CD4-positive, CD25-positive, alpha-beta regulatory T cell (primary cell): Measurements from ENCODE around the gene CLINT1. TPM values are rescaled to one million over a fixed set of nuclear protein-coding genes. Genes with fewer than 3 reads are reported as not detected.

Source experiments
- ATAC-seq, 2 donors: fragments of 150-1000 bp; cut with Tn5 transposase; one replicate each; pipeline ENCODE4 v1.10.0; 2021; ENCODE audit warnings: low read depth in 2 of 2, moderate number of reproducible peaks in 2 of 2, moderate library complexity in 1 of 2
- DNase-seq, 3 donors: peaks; one replicate each; pipeline versions ENCODE4 v3.0.0 to v3.0.0-alpha.2; 2012 to 2022; ENCODE audit warnings: mixed read lengths in 1 of 3
- H3K27ac ChIP-seq: one replicate; pipeline ENCODE4 v1.7.0; 2013; ENCODE audit warnings: mild to moderate bottlenecking, low read length; ENCODE audit not compliant: insufficient read depth, poor library complexity, severe bottlenecking
- H3K27me3 ChIP-seq: one replicate; pipeline ENCODE4 v1.7.0; 2013; ENCODE audit warnings: low read length; ENCODE audit not compliant: control insufficient read depth, insufficient read depth
- H3K36me3 ChIP-seq: one replicate; pipeline ENCODE4 v1.7.0; 2013; ENCODE audit warnings: mild to moderate bottlenecking, low read length, moderate library complexity; ENCODE audit not compliant: control insufficient read depth, insufficient read depth
- H3K4me1 ChIP-seq: 2 replicates; pipeline ENCODE4 v1.7.0; 2013; ENCODE audit warnings: mild to moderate bottlenecking, low read length; ENCODE audit not compliant: insufficient read depth, control insufficient read depth, poor library complexity, severe bottlenecking
- H3K4me3 ChIP-seq: one replicate; pipeline ENCODE4 v1.7.0; 2013; ENCODE audit warnings: low read depth, mild to moderate bottlenecking, low read length, moderate library complexity
- H3K9me3 ChIP-seq, 2 experiments: 1 replicate in 1 of 2; 2 replicates in 1 of 2; pipeline ENCODE4 v1.7.0; 2013; ENCODE audit warnings: low read length in 2 of 2, mild to moderate bottlenecking in 1 of 2, moderate library complexity in 1 of 2; ENCODE audit not compliant: control insufficient read depth in 2 of 2
- H3K27ac Mint-ChIP-seq, 3 donors: one replicate each; pipeline ENCODE4 v1.8.0; 2020 to 2022; ENCODE audit warnings: mild to moderate bottlenecking in 3 of 3, mixed read lengths in 3 of 3, moderate library complexity in 2 of 3
- H3K27me3 Mint-ChIP-seq: one replicate; pipeline ENCODE4 v1.8.0; 2022; ENCODE audit warnings: mild to moderate bottlenecking, mixed read lengths
- H3K36me3 Mint-ChIP-seq: one replicate; pipeline ENCODE4 v1.8.0; 2020; ENCODE audit warnings: mixed read lengths
- H3K4me1 Mint-ChIP-seq, 4 donors: one replicate each; pipeline ENCODE4 v1.8.0; 2020 to 2022; ENCODE audit warnings: mixed read lengths in 4 of 4, mild to moderate bottlenecking in 1 of 4
- H3K4me3 Mint-ChIP-seq, 4 donors: one replicate each; pipeline ENCODE4 v1.8.0; 2020 to 2022; ENCODE audit warnings: mild to moderate bottlenecking in 4 of 4, mixed read lengths in 4 of 4, moderate library complexity in 3 of 4
- H3K9me3 Mint-ChIP-seq, 7 donors: one replicate each; pipeline ENCODE4 v1.8.0; 2020 to 2022; ENCODE audit warnings: mixed read lengths in 7 of 7, mild to moderate bottlenecking in 3 of 7, moderate library complexity in 2 of 7
- polyA plus RNA-seq, 4 donors: library from polyadenylated mRNA; unstranded; fragments of 300-500 nt; fragmentation: Illumina TruSeq; gene quantifications; one replicate each; pipeline ENCODE4 v1.2.3, GENCODE V29; 2021
- total RNA-seq: library from RNA; stranded (reverse); gene quantifications from one replicate; pipeline ENCODE4 v1.2.3, GENCODE V29; 2022

Gene CLINT1
- total and polyA plus RNA-seq, 5 donors from 2014 or later = 93.2 to 126 (median 111) TPM

- ATAC-seq = no peak
- Mint-ChIP-seq H3K4me3 (no peak overlapping the region), H3K4me1 (peaks cover 23 to 34% (median 28%) of the 10 kb centered on the region in 4 donors), H3K36me3 (peaks cover 24% of the 10 kb centered on the region), H3K9me3 (peaks cover 0 to 2% (median 0%) of the 10 kb centered on the region in 7 donors), H3K27me3 (no peaks in the 10 kb centered on the region), H3K27ac (no peak overlapping the region)
- H3K27ac ChIP-seq = no peak overlapping the region
- peaks cover 4% of the 10 kb centered on the region for H3K4me1 ChIP-seq
- H3K36me3 ChIP-seq = peaks cover 36% of the 10 kb centered on the region
- no peak for DNase-seq
- no peaks in the 10 kb centered on the region for H3K27me3 ChIP-seq
- H3K4me3 ChIP-seq = no peak overlapping the region
- H3K9me3 ChIP-seq = no peaks in the 10 kb centered on the region
Measured at GRCh38 chr5:157817387-157817702, 41.6 kb downstream of the CLINT1 start.

GRCh38 chr5:157816682-157817386, 42.1 kb downstream of the CLINT1 start:
- Histone ChIP-seq H3K27me3 (no peaks in the 10 kb centered on the region), H3K27ac (no peak overlapping the region), H3K36me3 (peaks cover 41% of the 10 kb centered on the region), H3K4me3 (no peak overlapping the region), H3K4me1 (peaks cover 4% of the 10 kb centered on the region), H3K9me3 (no peaks in the 10 kb centered on the region)
- H3K27ac Mint-ChIP-seq = no peak overlapping the region
- ATAC-seq = no peak
- H3K36me3 Mint-ChIP-seq = peaks cover 21% of the 10 kb centered on the region
- H3K4me1 Mint-ChIP-seq = peaks cover 23 to 29% (median 24%) of the 10 kb centered on the region in 4 donors
- no peaks in the 10 kb centered on the region for H3K9me3 Mint-ChIP-seq
- no peaks in the 10 kb centered on the region for H3K27me3 Mint-ChIP-seq
- peak in 2 of 3 donors; percentile 42 to 49 for DNase-seq
- no peak overlapping the region for H3K4me3 Mint-ChIP-seq

DNA sequence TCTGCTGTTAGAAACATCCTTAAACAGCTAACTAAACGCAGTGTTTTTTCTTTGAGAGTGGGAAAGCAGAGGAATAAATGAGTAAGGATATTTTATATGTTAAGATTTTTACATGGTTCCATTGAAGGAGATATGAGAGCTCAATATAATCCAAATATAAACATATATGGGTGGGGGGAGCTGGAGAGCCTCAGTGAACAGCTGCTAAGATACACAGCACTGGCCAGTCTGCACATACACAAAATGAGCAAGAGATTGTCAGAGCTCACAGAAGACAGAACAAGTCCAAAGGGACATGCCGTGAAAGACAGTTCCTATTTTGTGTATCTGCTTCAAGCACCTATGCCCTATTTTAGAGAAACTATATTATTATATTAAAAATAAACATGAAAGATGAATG, 46.9 kb downstream of the CLINT1 start:
- Mint-ChIP-seq H3K36me3 (peaks cover 30% of the 10 kb centered on the region), H3K9me3 (no peaks in the 10 kb centered on the region), H3K4me1 (peaks cover 0 to 10% (median 7%) of the 10 kb centered on the region in 4 donors), H3K27me3 (no peaks in the 10 kb centered on the region), H3K27ac (no peak overlapping the region), H3K4me3 (no peak overlapping the region)
- H3K9me3 ChIP-seq = no peaks in the 10 kb centered on the region
- H3K27ac ChIP-seq = no peak overlapping the region
- no peak overlapping the region for H3K4me3 ChIP-seq
- H3K4me1 ChIP-seq = no peaks in the 10 kb centered on the region
- H3K27me3 ChIP-seq = no peaks in the 10 kb centered on the region
- peaks cover 83% of the 10 kb centered on the region for H3K36me3 ChIP-seq
- DNase-seq = no peak
- no peak for ATAC-seq

GRCh38 chr5:157808043-157808442, 50.9 kb downstream of the CLINT1 start:
- Mint-ChIP-seq H3K4me1 (peaks cover 0 to 8% (median 4%) of the 10 kb centered on the region in 4 donors), H3K4me3 (no peak overlapping the region), H3K27me3 (no peaks in the 10 kb centered on the region), H3K9me3 (no peaks in the 10 kb centered on the region), H3K36me3 (peaks cover 49% of the 10 kb centered on the region), H3K27ac (no peak overlapping the region)
- DNase-seq = no peak
- H3K4me1 ChIP-seq = no peaks in the 10 kb centered on the region
- no peak overlapping the region for H3K27ac ChIP-seq
- no peak overlapping the region for H3K4me3 ChIP-seq
- no peaks in the 10 kb centered on the region for H3K27me3 ChIP-seq
- no peak for ATAC-seq
- no peaks in the 10 kb centered on the region for H3K9me3 ChIP-seq
- H3K36me3 ChIP-seq = peaks cover 86% of the 10 kb centered on the region

GRCh38 chr5:157802736-157803135, 56.2 kb downstream of the CLINT1 start:
- no peak overlapping the region for H3K27ac Mint-ChIP-seq
- H3K4me1 Mint-ChIP-seq = peaks cover 0 to 8% (median 0%) of the 10 kb centered on the region in 4 donors

GRCh38 chr5:157800137-157800536, 58.8 kb downstream of the CLINT1 start:
- H3K27ac Mint-ChIP-seq = no peak overlapping the region
- Histone ChIP-seq H3K4me3 (no peak overlapping the region), H3K27ac (no peak overlapping the region), H3K36me3 (peaks cover 38% of the 10 kb centered on the region), H3K9me3 (no peaks in the 10 kb centered on the region), H3K27me3 (no peaks in the 10 kb centered on the region), H3K4me1 (no peaks in the 10 kb centered on the region)
- no peaks in the 10 kb centered on the region for H3K27me3 Mint-ChIP-seq
- no peak overlapping the region for H3K4me3 Mint-ChIP-seq
- DNase-seq (no peak), ATAC-seq (no peak)
- peaks cover 33% of the 10 kb centered on the region for H3K36me3 Mint-ChIP-seq
- no peaks in the 10 kb centered on the region for H3K9me3 Mint-ChIP-seq
- H3K4me1 Mint-ChIP-seq = peaks cover 0 to 9% (median 2%) of the 10 kb centered on the region in 4 donors

More at GRCh38 chr5:157802736-157803135, 56.2 kb downstream of the CLINT1 start:
- no peak overlapping the region for H3K4me3 ChIP-seq
- H3K9me3 ChIP-seq = no peaks in the 10 kb centered on the region
- no peak overlapping the region for H3K27ac ChIP-seq
- Mint-ChIP-seq H3K27me3 (no peaks in the 10 kb centered on the region), H3K9me3 (no peaks in the 10 kb centered on the region), H3K36me3 (peaks cover 41% of the 10 kb centered on the region), H3K4me3 (no peak overlapping the region)
- DNase-seq (no peak), ATAC-seq (no peak)
- H3K36me3 ChIP-seq = peaks cover 46% of the 10 kb centered on the region
- no peaks in the 10 kb centered on the region for H3K27me3 ChIP-seq
- H3K4me1 ChIP-seq = no peaks in the 10 kb centered on the region

GRCh38 chr5:157799578-157799977, 59.4 kb downstream of the CLINT1 start:
- no peak for ATAC-seq
- no peaks in the 10 kb centered on the region for H3K27me3 Mint-ChIP-seq
- no peaks in the 10 kb centered on the region for H3K9me3 ChIP-seq
- no peak overlapping the region for H3K27ac Mint-ChIP-seq
- no peaks in the 10 kb centered on the region for H3K9me3 Mint-ChIP-seq
- H3K4me3 Mint-ChIP-seq = no peak overlapping the region
- DNase-seq = no peak
- H3K36me3 ChIP-seq = peaks cover 39% of the 10 kb centered on the region
- no peaks in the 10 kb centered on the region for H3K27me3 ChIP-seq
- peaks cover 0 to 12% (median 5%) of the 10 kb centered on the region in 4 donors for H3K4me1 Mint-ChIP-seq
- no peak overlapping the region for H3K27ac ChIP-seq
- no peak overlapping the region for H3K4me3 ChIP-seq
- H3K4me1 ChIP-seq = no peaks in the 10 kb centered on the region
- peaks cover 32% of the 10 kb centered on the region for H3K36me3 Mint-ChIP-seq

DNA sequence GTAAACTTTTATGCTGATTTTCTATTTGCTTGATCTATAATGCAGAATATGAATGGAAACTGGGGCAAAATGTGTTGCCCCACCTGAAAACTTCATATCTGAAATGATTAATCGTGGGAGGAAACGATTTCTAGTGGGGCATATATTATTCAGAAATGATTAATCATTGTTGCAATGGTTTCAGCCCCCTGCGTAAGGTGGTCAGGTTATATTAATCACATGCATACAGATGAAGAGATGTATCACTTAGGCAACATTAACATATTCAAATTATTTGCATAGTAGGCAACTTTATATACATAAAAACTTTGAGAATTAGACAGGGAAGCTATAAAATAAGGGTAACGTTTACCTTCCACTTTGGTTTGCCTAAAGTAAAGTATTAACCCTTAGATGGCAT, 65.6 kb downstream of the CLINT1 start:
- Mint-ChIP-seq H3K36me3 (peaks cover 46% of the 10 kb centered on the region), H3K4me3 (no peak overlapping the region), H3K27me3 (no peaks in the 10 kb centered on the region), H3K27ac (peak overlapping the region in 1 of 3 donors; percentile 15), H3K4me1 (peaks cover 4 to 23% (median 11%) of the 10 kb centered on the region in 4 donors), H3K9me3 (peaks cover 0 to 2% (median 0%) of the 10 kb centered on the region in 7 donors)
- no peaks in the 10 kb centered on the region for H3K27me3 ChIP-seq
- H3K4me1 ChIP-seq = no peaks in the 10 kb centered on the region
- ATAC-seq (no peak), DNase-seq (no peak)
- no peaks in the 10 kb centered on the region for H3K9me3 ChIP-seq
- H3K4me3 ChIP-seq = no peak overlapping the region
- no peak overlapping the region for H3K27ac ChIP-seq
- H3K36me3 ChIP-seq = peaks cover 62% of the 10 kb centered on the region
